Measurements from ENCODE around the gene TIMM23.
"Not testable (repeated sequence)": the region's sequence is repeated elsewhere in the genome, so short reads cannot be mapped to it uniquely, and the experiment has no call there.

The TIMM23 gene

DNA sequence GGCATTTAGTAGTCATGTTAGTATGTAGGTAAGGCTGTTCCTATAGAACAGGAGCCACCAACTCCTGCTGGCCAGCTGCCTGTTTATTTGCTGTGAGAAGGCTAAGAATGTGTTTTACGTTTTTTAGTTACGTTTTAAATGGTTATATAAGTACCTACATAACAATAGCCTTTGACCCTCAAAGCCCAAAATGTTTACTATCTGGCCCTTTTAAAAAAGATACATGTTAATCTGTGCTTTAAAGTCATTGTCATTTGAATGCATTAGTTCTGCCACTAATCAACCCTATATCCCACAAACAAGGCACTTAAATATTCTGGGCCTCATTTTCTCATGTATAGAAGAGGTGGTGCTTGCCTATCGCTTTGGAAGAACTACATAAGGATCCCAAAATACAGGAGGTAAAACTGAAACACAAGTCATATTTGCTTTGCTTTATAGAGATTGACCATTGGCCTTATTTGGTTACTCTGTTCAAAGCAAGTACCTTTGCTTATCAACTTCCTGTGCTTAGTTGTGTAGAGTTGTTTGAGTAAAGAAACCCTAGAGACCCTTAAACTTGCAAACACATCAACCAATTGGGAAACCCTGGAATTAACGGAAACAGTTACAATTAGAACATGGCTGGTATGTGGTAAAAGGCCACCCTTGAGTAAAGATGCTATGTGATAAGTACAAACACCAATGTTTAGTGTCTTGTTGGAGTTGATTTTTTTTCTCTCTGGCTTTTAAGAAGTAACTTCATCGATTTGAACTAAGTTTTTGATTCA lies 25.9 kb downstream of the TIMM23 start:
- DNase-seq, result no peak

DNA sequence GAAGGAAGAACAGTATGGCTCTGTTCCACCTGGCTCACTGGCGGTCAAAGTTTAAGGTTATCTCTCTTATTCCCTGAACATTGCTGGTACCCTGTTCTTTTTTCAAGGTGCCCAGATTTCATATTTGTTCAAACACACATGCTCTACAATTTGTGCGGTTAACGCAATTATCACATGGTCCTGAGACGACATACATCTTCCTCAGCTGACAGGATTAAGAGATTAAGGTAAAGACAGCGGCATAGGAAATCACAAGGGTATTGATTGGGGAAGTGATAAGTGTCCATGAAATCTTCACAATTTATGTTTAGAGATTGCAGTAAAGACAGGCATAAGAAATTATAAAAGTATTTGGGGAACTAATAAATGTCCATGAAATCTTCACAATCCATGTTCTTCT lies 27.7 kb downstream of the TIMM23 start:
- not testable (repeated sequence) for DNase-seq

DNA sequence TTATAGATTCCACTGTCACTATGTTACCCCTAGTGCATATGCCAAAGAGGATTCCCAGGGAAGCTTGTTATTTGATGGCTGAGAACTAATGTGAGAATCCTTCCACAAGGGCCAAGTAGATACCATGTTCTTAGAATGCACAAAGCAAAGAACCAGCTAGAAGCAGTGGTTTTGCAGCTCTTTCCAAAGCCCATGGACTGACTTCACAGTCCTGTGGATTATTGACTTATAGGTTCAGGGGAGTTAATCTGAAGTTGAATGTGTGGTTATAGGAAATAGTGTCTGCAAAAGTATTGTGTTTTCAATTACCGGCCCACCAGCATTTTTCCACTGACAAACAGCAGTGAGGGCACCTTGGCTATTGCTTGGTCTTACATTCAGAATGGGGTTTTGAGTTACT lies 28.2 kb downstream of the TIMM23 start:
- no peak for DNase-seq

DNA sequence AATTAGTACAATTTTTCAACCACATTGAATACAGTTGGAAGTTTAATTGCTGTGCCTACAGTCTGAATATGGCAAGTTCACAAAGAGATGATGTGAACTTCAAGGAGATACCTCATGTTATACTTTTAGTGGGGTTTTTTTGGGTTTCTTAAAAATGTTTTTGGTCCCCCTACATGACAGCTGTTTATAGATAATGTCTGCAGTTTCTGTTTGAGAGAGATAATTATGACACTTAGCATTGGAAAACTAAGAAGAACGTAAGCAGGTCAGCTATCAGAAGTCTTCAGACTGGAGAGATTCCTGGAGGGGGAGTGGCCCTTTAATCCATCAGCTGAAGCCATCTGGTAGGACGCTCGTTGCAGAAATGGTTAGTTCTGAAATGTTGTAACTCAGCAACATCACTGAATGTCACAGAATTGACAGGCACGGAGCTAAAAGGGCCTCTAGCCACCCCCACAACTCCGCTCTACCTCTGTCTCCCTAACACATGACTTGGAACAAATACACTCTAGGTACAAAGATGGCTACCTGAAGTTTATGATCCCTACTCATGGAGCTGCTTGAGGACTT lies 29.0 kb downstream of the TIMM23 start:
- no peak for DNase-seq

- not testable (repeated sequence) for DNase-seq
Measured at GRCh38 chr10:46002189-46002687, 29.9 kb downstream of the TIMM23 start.

DNA sequence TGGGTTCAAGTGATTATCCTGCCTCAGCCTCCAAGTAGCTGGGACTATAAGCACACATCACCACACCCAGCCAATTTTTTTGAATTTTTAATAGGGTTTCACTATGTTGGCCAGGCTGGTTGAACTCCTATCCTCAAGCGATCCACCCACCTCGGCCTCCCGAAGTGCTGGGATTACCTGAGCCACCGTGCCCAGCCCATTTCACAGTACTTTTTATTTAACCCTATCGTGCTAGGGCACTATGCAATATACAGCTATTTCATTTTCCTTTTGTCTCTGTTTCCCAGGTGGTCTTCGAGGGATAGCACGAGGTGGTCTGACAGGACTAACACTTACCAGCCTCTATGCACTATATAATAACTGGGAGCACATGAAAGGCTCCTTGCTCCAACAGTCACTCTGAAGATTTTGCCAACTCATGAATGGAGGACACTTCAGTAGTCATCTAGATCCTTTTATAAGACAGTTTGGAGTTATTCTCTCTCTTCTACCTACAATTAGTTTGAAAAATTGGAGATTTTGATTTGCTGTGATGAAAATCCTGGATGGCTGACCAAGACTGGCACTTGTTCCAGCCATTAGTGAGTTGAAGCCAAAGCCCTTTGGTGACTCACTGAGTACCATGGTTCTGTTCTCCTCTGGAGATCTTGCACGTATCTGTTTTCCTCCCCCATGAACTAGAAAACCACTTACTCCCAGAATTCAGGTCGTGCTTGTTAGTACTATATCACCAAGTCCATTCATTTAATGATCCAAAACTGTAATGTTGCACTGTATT lies 30.8 kb downstream of the TIMM23 start:
- DNase-seq, result no peak

GRCh38 chr10:46004963-46005362 lies 32.7 kb downstream of the TIMM23 start:
- DNase-seq, result no peak

- DNase-seq, result no peak
Measured at GRCh38 chr10:46005383-46005782, 33.1 kb downstream of the TIMM23 start.

DNA sequence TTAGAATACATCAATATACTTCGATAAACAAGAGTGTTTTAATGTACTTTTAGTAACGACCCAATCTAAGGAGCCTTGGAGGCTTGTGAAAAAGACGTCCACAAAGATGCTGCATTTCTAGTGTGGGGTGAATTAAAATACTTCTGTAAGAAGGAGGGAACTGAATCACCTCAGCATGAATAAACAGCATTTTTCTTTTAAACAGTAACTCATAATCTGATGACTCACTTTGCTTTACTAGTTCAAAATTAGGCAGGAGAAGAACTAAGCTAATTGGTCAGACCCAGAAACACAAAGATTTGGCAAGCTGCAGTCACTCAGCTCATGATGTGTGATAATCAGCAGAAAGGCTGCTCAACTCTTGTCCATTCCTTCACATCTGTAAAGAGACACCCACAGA lies 33.9 kb downstream of the TIMM23 start:
- DNase-seq, result no peak

- DNase-seq, result no peak
Measured at GRCh38 chr10:46012746-46013145, 40.5 kb downstream of the TIMM23 start.

DNA sequence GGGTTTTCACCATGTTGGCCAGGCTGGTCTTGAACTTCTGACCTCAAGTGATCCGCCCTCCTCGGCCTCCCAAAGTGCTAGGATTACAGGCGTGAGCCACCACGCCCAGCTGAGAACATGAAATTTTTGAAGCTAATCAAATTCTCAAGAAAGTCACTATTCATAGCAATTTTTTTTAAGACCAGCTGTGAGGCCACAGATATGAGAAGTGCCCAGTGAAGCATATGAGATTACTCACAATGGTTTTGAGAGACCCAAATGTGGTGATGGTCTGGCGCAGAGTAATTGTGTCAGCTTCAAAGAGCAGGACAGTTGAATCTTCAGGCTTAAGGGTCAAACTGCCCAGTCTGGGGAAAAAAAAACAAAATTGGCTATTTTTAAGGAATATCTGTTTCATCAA lies 41.9 kb downstream of the TIMM23 start:
- no peak for DNase-seq

- no peak for DNase-seq
Measured at GRCh38 chr10:46014683-46015405, 42.6 kb downstream of the TIMM23 start.

DNA sequence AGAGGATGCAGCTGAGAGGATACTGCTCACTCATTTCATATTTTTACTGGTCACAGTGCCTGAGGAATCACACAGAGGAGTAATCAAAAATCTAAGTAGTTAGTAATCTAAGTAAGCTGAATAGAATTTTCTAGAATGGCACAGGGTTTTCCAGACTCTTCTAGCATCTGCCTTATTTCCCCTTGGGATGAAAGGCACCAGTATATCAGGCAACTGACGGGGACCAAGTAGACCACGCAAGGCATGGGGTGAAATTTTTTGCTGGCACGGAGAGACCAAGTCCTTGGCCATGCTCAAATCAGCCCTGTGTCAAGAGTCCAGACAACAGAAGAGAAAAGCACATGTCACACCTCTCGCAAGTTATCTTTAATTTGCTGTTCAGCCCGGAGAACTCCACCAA lies 43.9 kb downstream of the TIMM23 start:
- no peak for DNase-seq

GRCh38 chr10:46016811-46017210 lies 44.5 kb downstream of the TIMM23 start:
- no peak for DNase-seq

- DNase-seq, result no peak
Measured at GRCh38 chr10:46017733-46018132, 45.4 kb downstream of the TIMM23 start.

GRCh38 chr10:46018453-46019176 lies 46.3 kb downstream of the TIMM23 start:
- DNase-seq, result no peak

DNA sequence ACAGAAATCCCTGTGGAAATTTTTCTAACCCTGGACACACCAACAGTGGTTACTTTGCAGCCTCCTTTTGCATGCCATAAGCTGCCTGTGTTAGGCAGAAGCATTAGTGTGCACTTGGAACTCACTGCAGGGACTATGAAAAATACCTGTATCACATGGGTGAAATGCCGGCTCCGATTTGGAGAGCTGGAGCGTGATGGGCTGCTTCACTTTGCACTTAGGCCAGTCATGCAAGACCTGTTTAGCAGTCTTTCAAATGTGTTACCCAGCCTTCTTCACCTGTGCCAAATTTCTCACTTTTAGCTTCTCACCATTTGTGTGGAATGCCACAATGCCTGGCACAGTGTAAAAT lies 46.9 kb downstream of the TIMM23 start:
- no peak for DNase-seq

- no peak for DNase-seq
Measured at GRCh38 chr10:46019569-46020343, 47.5 kb downstream of the TIMM23 start.

DNA sequence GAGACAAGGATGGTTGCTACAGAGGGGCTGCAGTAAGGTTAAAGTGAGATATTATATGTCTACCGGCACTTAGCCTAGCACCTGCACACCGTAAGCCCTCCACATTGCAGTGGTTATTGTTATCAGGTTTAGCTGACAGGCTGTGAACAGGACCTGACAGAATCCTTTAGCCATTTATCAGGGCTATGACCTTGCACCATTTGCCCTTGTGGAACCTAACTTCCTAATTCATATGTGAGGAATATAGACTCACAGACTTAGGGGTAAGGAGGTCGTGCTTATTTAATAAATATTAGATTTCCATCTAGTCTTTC lies 48.0 kb downstream of the TIMM23 start:
- no peak for DNase-seq

GRCh38 chr10:46022978-46023702 lies 50.9 kb downstream of the TIMM23 start:
- DNase-seq, result no peak

- no peak for DNase-seq
Measured at GRCh38 chr10:46024948-46025347, 52.7 kb downstream of the TIMM23 start.
